ENCODE results near the gene NDUFAF4.

DNA sequence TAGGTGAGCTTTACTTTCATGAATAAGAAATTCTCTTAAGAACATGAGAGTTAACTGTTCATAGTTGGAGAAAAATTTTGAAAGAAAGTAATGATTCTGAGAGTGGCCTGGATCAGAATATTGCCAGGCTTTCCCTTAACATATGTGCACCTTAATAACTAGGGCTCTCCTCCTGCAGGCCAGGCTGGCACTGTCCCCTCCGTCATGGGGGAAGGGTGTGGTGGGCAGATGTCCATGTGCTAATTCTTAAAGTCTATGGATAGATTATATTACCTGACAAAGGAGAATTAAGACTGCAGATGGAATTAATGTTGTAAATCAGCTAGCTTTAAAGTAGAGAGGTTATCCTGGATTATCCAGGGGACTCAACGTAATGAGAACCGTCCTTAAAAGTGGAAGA is 15.9 kb upstream of the NDUFAF4 start:
- TF ChIP-seq, protein P1, sequence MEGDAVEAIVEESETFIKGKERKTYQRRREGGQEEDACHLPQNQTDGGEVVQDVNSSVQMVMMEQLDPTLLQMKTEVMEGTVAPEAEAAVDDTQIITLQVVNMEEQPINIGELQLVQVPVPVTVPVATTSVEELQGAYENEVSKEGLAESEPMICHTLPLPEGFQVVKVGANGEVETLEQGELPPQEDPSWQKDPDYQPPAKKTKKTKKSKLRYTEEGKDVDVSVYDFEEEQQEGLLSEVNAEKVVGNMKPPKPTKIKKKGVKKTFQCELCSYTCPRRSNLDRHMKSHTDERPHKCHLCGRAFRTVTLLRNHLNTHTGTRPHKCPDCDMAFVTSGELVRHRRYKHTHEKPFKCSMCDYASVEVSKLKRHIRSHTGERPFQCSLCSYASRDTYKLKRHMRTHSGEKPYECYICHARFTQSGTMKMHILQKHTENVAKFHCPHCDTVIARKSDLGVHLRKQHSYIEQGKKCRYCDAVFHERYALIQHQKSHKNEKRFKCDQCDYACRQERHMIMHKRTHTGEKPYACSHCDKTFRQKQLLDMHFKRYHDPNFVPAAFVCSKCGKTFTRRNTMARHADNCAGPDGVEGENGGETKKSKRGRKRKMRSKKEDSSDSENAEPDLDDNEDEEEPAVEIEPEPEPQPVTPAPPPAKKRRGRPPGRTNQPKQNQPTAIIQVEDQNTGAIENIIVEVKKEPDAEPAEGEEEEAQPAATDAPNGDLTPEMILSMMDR (conservative IDR thresholded peaks at IDR 0.05 in 1 of 2, IDR thresholded peaks at IDR 0.05 in 1 of 2; ENCODE audit: extremely low read depth in 1 of 2, insufficient read depth in 1 of 2, low read depth in 1 of 2, low read length in 2 of 2), result no peak
- no peak for TF ChIP-seq EZH2 (IDR thresholded peaks at IDR 0.05; ENCODE audit: borderline replicate concordance, low read length)
